Stimulated activated naive CD8-positive, alpha-beta T cell treated with anti-CD3 and anti-CD28 coated beads, Interleukin-15, amount 100 ng/mL, for 72 hours (primary cell): ENCODE results near the gene HNRNPM.
"Not testable (repeated sequence)": the region's sequence is repeated elsewhere in the genome, so short reads cannot be mapped to it uniquely, and the experiment has no call there.

Experiments
- ATAC-seq: fragments of 150-1000 bp; cut with Tn5 transposase; 2 replicates; pipeline ENCODE4 v1.10.0; 2021; ENCODE audit warnings: mild to moderate bottlenecking, moderate library complexity
- DNase-seq, 2 donors: peaks; one replicate each; pipeline ENCODE4 v3.0.0; 2021 to 2022
- H3K27ac Mint-ChIP-seq, 2 donors: one replicate each; pipeline ENCODE4 v1.8.0; 2022; ENCODE audit warnings: mild to moderate bottlenecking in 2 of 2, mixed read lengths in 2 of 2, moderate library complexity in 2 of 2
- H3K27me3 Mint-ChIP-seq: one replicate; pipeline ENCODE4 v1.8.0; 2022; ENCODE audit warnings: mixed read lengths
- H3K4me1 Mint-ChIP-seq: one replicate; pipeline ENCODE4 v1.8.0; 2022; ENCODE audit warnings: mild to moderate bottlenecking, mixed read lengths
- H3K4me3 Mint-ChIP-seq, 2 donors: one replicate each; pipeline ENCODE4 v1.8.0; 2022; ENCODE audit warnings: mild to moderate bottlenecking in 2 of 2, mixed read lengths in 2 of 2, moderate library complexity in 1 of 2
- H3K9me3 Mint-ChIP-seq, 2 donors: one replicate each; pipeline ENCODE4 v1.8.0; 2022; ENCODE audit warnings: mixed read lengths in 2 of 2

Gene HNRNPM

DNA sequence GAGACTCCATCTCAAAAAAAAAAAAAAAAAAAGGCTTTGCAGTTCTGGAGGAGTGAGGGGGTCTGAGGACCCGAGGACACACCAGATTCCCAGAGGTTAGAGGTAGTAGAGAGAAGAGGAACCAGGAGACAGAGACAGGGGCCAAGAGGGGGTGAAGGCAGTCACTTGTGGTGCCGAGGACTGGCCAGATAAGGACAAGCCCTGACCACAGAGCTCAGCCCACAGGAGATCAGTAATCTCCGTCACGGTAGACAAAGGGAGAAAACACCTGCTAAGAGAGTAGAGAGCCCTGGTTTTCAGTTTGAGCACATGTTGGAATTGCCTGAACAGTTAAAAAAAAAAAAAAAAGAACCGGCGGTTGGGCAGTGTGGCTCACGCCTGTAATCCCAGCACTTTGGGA lies 59.4 kb downstream of the HNRNPM start:
- no peaks in the 10 kb centered on the region for H3K27me3 Mint-ChIP-seq
- no peak for DNase-seq
- H3K4me3 Mint-ChIP-seq = peak overlapping the region in 1 of 2 donors; percentile 2
- no peak overlapping the region for H3K27ac Mint-ChIP-seq
- ATAC-seq = no peak
- no peaks in the 10 kb centered on the region for H3K9me3 Mint-ChIP-seq
- H3K4me1 Mint-ChIP-seq = peaks cover 50% of the 10 kb centered on the region

DNA sequence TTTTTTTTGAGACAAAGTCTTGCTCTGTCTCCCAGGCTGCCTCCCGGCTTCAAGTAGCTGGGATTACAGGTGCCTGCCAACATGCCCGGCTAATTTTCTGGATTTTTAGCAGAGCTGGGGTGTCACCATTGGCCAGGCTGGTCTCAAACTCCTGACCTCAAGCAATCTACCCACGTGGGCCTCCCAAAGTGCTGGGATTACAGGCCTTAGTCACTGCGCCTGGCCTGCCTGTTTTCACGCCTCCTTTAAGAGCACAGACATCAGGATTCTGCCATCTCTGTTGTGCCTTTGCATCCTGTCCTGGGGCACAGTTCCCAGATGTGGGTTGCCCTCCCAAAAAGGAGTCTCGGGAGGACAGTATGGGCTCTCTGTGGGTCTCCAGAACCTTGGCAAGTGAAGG lies 60.1 kb downstream of the HNRNPM start:
- Mint-ChIP-seq H3K27ac (no peak overlapping the region), H3K27me3 (no peaks in the 10 kb centered on the region), H3K9me3 (no peaks in the 10 kb centered on the region), H3K4me1 (peaks cover 49% of the 10 kb centered on the region), H3K4me3 (peak overlapping the region; percentile 58 to 63)
- ATAC-seq = no peak
- no peak for DNase-seq

DNA sequence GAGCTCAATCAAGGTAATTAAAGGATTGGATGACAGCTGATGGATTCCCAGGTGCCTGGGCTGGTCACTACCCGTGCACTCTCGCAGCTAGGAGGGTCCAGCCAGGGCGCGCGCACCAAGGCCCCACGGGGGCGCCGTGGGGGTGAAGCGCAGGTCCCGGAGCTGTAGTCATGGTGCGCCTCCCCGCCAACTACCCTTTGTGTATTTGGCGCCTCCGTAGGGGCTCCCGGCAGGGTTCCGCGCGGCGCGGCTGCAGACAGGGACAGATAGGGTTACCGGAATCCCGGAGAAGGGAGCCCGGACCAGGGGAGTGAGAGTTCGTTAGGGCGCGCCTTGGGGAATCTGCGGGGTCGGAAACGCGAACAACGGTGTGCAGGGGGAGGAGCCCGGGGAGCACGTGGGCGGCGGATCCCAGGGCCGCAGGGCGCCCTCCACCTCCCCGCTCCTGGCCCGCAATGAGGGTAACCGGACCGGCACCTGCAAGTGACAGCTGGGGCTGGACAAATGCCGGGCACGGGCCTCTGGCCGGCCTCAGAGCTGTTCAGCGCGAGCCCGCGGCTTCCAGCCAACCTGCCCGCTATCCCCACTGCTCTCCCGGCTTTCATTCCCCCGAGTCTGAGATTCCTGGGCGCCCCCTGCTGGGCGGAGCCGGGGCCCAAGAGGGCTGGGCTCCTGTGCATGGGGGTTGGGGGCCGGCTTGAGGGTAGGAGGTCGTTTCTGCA lies 61.1 kb downstream of the HNRNPM start:
- DNase-seq (peak; percentile 64 to 77), ATAC-seq (peak; percentile 81)
- H3K4me3 Mint-ChIP-seq = peak overlapping the region; percentile 95 to 97
- H3K9me3 Mint-ChIP-seq = no peaks in the 10 kb centered on the region
- H3K27ac Mint-ChIP-seq = peak overlapping the region; percentile 4 to 82
- H3K4me1 Mint-ChIP-seq = peaks cover 40% of the 10 kb centered on the region
- no peaks in the 10 kb centered on the region for H3K27me3 Mint-ChIP-seq

DNA sequence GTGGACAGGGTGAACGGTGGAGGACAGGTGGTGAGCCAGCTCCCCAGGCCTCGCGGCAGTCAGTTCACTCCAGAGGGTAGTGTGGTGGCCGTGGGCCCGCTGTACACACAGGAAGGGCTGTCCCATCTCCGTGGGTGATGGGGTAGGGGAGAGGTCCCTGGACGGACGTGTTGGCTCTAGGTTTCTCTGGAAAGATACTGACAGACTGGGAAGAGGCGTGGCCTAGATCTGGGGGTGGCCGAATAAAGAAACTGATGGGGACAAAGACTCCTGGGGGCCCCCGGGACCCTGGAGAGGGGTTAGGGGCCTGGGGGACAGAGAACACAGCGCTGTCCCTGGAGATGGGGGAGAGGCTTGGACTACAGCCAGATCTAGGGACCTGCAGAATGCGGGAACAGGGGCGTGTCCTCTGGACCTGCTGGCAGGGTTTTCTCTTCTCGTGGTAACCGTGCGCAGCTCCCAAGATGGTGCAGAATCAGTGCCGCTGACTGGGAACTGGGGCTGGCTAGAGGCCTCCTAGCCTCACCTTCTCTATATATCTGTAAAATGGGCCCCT lies 61.7 kb downstream of the HNRNPM start:
- Mint-ChIP-seq H3K27ac (peak overlapping the region; percentile 4 to 82), H3K9me3 (no peaks in the 10 kb centered on the region), H3K4me1 (peaks cover 40% of the 10 kb centered on the region), H3K27me3 (no peaks in the 10 kb centered on the region), H3K4me3 (peak overlapping the region; percentile 95 to 97)
- DNase-seq (no peak), ATAC-seq (no peak)

DNA sequence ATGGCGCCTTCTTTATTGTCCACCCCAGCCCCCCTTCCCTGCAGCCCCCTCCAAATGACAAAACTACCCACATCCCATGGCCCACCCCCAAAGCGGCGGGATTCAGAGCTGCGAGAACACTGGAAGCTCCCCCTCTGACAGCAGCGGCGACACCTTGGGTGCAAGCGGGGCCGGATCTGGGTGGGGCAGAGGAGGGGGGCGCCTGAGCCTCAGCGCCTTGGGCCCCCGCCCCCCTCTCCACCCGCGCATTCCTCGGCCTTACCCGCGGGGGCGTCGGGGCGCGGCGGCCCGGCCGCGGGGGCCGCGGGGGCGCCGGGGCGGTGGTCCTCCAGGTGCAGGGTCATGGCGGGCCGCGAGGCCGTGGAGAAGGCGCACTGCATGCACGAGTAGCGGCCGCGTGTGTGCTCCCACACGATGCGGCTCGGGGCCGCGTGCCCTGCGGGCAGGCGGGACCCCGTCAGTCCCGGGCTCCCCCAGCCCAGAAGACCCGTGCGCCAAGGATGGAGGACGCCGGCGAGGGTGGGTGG lies 65.9 kb downstream of the HNRNPM start:
- H3K27ac Mint-ChIP-seq = no peak overlapping the region
- H3K4me3 Mint-ChIP-seq = no peak overlapping the region
- no peaks in the 10 kb centered on the region for H3K9me3 Mint-ChIP-seq
- no peak for DNase-seq
- peaks cover 48% of the 10 kb centered on the region for H3K4me1 Mint-ChIP-seq
- no peaks in the 10 kb centered on the region for H3K27me3 Mint-ChIP-seq
- no peak for ATAC-seq

DNA sequence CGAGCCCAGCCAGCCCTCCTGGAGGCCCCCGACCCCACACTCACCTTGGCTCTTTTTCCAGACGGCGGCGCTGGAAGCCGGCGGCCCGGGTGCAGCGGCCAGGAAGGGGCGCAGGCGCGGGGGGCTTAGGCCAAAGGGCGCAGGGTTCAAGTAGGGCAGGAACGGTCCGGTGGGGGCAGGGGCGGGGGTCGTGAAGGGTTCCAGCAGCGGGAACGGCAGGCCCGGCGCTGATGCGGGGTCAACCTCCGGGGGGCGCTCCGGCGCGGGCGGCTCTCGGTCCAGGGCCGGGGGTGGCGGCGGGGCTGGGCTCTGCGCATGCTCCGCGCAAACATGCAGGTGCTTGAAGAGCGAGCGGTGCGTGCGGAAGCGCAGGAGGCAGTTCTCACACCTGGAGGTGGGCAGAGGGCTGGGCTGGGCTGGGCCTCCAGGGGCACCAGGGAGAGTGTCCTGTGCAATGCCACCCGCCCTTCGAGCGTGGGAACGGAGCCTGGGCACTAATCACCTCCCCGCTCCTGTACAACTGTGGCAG lies 66.9 kb downstream of the HNRNPM start:
- peaks cover 47% of the 10 kb centered on the region for H3K4me1 Mint-ChIP-seq
- no peaks in the 10 kb centered on the region for H3K27me3 Mint-ChIP-seq
- no peak for DNase-seq
- no peak overlapping the region for H3K27ac Mint-ChIP-seq
- no peaks in the 10 kb centered on the region for H3K9me3 Mint-ChIP-seq
- no peak for ATAC-seq
- no peak overlapping the region for H3K4me3 Mint-ChIP-seq

DNA sequence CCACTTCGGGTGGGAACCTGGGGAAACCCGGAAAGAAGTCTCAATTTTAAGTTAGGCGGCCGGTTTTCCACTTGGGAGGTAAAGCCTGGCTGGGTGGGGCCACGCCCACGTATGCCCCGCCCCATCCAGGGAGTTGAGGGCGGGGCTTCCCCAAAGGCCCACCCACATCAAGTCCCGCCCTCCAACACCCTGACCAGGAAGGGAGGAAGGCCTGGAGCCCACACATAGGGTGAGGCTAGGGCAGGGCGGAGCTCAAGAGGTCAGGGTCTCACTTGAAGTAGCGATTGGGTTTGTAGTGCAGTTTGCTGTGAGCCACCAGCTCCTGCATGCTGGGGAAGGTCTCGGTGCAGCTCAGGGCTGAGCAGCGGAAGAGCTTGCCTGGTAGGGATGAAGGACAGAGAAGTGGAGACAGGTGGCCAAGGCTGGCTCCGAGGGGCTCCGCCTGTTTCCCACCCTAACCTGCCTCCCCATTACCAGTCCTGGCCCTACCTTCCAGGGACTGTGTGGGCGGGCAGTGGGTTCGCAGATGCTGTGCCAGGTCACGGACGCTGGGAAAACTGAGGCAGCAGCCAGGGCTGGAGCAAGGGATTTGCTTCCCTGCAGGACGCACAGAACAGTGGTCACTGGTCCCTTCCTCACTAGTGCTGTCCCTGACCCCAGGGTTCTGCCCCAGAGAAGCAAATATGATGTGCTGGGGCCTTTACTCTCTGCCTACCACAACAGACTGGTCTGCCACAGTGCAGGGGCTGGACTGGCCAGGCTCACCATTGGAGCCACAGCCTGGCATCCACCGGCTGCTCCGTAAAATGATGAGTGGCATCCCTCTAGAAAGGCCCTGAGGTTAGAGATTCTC lies 67.6 kb downstream of the HNRNPM start:
- Mint-ChIP-seq H3K27ac (peak overlapping the region in 1 of 2 donors; percentile 42), H3K27me3 (no peaks in the 10 kb centered on the region), H3K4me1 (peaks cover 53% of the 10 kb centered on the region), H3K4me3 (peak overlapping the region; percentile 59 to 99), H3K9me3 (no peaks in the 10 kb centered on the region)
- ATAC-seq (no peak), DNase-seq (peak in 1 of 2 donors; percentile 32)

DNA sequence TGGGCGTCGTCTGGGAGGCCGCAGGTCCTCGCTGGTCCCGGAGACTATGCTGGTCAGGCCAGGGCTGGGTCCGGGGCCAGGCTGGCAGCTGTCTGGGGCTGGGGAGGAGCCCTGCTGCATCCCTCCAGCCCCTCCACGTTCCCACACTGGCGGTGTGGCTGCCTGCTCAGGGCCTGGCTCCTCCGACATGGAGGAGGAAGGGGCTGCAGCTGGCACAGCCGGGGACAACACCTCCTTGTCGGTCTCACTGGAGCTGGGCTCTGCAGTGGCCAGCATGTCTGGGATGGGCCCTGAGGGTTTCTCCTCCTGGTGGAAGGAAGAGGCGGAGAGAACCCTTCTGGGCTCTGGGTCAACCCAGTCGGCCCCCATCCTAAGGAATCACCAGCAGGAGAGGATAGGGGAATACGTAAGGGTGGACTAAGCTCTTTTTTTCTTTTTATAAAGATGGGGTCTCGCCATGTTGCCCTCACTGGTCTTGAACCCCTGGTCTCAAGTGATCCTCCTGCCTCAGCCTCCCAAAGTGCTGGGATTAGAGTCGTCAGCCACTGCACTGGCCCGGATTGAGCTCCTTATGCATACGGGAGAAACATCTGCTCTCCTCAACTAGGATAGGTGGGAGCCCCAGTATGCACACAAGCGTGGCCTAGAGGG lies 68.4 kb downstream of the HNRNPM start:
- peaks cover 61% of the 10 kb centered on the region for H3K4me1 Mint-ChIP-seq
- H3K4me3 Mint-ChIP-seq = peak overlapping the region; percentile 84 to 99
- H3K9me3 Mint-ChIP-seq = no peaks in the 10 kb centered on the region
- peak overlapping the region; percentile 94 to 100 for H3K27ac Mint-ChIP-seq
- no peak for DNase-seq
- no peak for ATAC-seq
- H3K27me3 Mint-ChIP-seq = no peaks in the 10 kb centered on the region

DNA sequence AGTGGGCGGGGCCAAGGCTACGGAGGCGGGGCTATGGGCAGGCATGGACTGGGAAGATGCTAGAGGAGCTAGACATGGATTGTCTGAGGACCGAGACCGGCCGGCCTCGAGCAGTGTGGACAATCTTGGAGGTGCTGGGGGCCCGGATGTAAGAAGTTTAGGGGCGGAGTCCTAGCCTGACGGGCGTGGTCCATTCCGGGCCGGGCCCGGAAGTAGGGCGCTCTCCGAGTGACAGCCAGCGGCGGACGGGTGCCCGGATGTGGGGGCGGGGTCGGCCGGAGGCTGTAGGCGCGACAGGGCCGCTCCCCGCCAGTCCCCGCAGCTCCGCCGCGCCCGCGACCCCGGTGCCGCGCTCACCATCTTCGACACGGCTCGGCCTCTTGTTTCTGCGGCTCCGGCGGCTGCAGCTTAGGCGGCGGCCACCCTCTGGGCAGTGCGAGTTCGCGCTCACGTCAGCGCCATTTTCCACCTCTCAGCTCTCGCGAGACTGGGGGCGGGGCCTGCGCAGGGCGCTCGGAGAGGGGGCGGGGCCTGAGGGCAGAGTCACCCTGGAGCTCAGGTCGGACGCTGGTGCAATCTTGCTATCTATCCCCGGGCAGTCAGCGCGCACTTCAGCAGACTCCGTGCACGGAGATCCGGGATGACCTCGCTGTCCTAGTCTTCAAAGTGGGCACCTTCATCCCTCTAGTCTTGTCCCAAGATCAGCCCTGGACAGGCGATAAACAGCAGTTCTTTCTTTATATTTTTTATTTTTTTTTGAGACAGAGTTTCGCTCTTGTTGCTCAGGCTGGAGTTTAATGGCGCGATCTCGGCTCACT lies 69.1 kb downstream of the HNRNPM start, which contains the start of gene ZNF414:
ZNF414 (minus strand) TSS at position 481 of the 818 bp plus-strand sequence; CDS start at position 360, 121 bp downstream.
- H3K4me3 Mint-ChIP-seq = peak within 1 kb of the TSS; percentile 84 to 99
- ATAC-seq (peak; percentile 92), DNase-seq (peak; percentile 95 to 98)
- H3K27me3 Mint-ChIP-seq = no peaks in the 10 kb centered on the region
- peak within 1 kb of the TSS; percentile 99 to 100 for H3K27ac Mint-ChIP-seq
- H3K4me1 Mint-ChIP-seq = peaks cover 69% of the 10 kb centered on the region
- H3K9me3 Mint-ChIP-seq = no peaks in the 10 kb centered on the region

DNA sequence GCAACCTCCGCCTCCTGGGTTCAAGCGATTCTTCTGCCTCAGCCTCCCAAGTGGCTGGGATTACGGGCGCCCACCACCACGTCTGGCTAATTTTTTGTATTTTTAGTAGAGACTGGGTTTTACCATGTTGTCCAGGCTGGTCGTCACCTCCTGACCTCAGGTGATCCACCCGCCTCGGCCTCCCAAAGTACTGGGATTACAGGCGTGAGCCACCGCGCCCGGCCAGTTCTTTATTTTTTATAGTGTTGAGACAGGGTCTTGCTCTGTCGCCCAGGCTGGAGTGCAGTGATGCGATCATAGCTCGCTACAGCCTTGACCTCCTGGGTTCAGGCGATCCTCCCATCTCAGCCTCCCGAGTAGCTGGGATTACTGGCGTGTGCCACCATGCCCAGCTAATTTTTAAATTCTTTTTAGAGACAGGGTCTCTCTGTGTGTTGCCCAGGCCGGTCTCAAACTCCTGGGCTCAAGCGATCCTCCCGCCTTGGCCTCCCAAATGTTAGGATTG lies 69.8 kb downstream of the HNRNPM start:
- Mint-ChIP-seq H3K4me1 (peaks cover 73% of the 10 kb centered on the region), H3K27ac (peak overlapping the region; percentile 99 to 100), H3K4me3 (peak overlapping the region; percentile 84 to 99)
- not testable (repeated sequence) for DNase-seq, ATAC-seq, H3K27me3 Mint-ChIP-seq, H3K9me3 Mint-ChIP-seq

DNA sequence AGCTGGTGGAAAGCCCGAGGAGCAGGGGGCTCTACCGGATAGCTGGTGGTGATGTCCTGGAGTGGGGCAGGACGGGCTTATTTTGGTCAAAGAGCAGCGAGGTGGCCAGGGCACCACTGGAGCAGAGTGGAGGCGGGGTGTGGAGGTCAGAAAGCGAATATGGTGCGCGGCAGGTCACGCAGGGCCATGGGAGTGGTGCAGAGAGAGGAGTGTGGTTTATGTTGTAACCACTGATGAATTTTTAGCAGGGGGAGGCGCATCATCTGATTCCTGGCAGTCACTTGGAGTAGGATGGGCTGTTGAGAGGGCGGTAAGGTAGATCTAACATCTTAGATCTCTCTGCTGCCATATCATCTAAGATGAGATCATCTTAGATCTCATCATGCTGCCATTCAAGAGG lies 70.5 kb downstream of the HNRNPM start:
- Mint-ChIP-seq H3K4me1 (peaks cover 78% of the 10 kb centered on the region), H3K27me3 (no peaks in the 10 kb centered on the region), H3K27ac (peak overlapping the region; percentile 99 to 100), H3K9me3 (no peaks in the 10 kb centered on the region), H3K4me3 (peak overlapping the region; percentile 84 to 99)
- peak; percentile 48 to 58 for DNase-seq
- peak; percentile 37 for ATAC-seq

DNA sequence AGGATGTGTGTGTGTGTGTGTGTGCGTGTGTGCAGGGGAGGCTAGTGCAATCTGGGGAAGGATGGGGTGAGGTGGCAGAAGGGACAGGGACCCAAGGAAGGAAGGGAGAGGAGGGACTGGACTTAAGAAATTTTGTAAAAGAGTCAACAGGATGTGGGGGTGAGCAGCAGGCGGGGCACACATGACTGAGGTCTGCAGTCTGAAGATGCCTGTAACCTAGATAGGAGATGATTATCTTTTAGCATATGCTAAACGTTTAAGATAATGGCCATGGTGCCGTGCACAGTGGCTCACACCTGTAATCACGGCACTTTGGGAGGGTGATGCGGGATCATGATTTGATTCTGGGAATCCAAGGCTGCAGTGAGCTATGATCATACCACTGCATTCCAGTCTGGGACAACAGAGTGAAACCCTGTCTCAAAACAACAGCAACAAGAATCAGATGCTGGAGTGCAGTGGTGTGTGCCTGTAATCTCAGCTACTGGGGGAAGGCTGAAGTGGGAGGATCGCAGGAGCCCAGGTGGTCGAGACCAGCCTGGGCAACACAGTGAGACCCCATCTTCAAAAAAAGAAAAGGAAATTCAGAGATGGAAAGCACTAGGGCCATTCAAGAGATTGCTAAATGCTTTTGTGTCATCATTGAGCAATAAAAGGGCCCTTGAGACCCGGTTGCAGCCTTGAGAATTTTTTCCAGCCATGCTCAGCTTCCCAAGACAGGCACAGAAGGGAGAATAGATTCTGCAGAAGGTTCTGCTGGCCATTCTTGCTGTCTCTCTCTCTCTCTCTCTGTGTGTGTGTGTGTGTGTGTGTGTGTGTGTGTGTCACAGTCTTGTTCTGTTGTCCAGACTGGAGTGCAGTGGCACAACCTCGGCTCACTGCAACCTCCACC lies 73.0 kb downstream of the HNRNPM start:
- Mint-ChIP-seq H3K9me3 (no peaks in the 10 kb centered on the region), H3K4me3 (peak overlapping the region; percentile 21 to 39), H3K4me1 (peaks cover 68% of the 10 kb centered on the region), H3K27me3 (no peaks in the 10 kb centered on the region), H3K27ac (peak overlapping the region; percentile 22 to 95)
- DNase-seq (peak in 1 of 2 donors; percentile 31), ATAC-seq (no peak)

DNA sequence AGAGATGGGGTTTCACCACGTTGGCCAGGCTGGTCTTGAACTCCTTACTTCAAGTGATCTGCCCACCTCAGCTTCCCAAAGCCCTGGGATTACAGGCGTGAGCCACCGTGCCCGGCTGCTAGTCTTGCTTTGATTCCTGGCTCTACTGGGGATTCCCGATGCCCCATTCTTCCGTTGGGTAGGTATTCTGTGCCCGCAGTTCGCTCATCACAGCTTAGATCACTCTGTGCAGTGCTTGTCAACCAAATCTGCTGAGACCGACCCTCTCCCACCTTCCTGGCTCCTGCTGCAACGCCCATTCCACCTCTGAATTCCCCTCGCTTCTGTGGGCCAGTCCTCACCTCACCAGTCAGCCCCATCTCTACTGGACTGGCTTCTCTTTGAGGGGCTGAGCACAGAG lies 73.8 kb downstream of the HNRNPM start:
- Mint-ChIP-seq H3K4me3 (no peak overlapping the region), H3K27ac (peak overlapping the region in 1 of 2 donors; percentile 61), H3K4me1 (peaks cover 61% of the 10 kb centered on the region), H3K27me3 (no peaks in the 10 kb centered on the region), H3K9me3 (no peaks in the 10 kb centered on the region)
- DNase-seq = no peak
- ATAC-seq = no peak
